Measurements from ENCODE around the gene KLHL5. TPM values are rescaled to one million over a fixed set of nuclear protein-coding genes. Genes with fewer than 3 reads are reported as not detected.

Gene KLHL5
- 10 to 100 TPM in 1 of 2 donors, 1 to 10 TPM in 1; 5.9 to 14.5 TPM for total RNA-seq

DNA sequence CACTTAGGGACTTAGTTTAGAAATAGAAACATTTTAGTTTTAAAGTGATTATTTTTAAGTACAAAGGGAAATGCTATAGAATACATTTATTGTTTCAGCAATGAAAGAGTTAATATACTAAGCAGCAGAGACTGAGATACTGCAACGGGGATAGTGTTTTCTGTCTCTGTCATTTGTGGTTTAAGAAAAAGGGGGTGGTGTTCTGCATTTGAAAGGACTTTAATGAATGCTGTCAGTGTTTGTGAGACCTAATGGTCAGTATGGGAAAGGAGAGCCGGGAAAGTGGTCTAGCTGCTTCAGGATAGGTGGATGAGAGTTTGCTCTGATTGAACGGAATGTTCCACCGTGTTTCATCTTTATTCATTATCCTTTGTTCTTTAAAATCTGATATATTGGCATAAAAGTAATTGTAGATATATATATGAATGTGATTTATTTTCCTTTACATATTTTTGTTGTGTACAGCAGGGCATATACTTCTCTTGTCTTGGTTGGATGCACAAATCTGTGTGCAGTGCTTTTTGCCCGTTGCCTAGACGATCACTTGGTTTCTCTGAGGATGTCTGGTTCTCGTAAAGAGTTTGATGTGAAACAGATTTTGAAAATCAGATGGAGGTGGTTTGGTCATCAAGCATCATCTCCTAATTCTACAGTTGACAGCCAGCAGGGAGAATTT lies at the start of gene KLHL5:
Gene KLHL5 (plus strand): TSS at position 139 of the 676 bp plus-strand sequence. CDS start 421 bp downstream, at position 560.
- no peaks in the 10 kb centered on the region for H3K36me3 ChIP-seq (replicated peaks in 1 of 2; ENCODE audit: insufficient read depth in 1 of 2, low read depth in 2 of 2)
- TF ChIP-seq CTCF (IDR thresholded peaks at IDR 0.05) = no peak
- no peak for TF ChIP-seq POLR2A (IDR thresholded peaks at IDR 0.05)
- H3K27me3 ChIP-seq = no peaks in the 10 kb centered on the region
- no peak within 1 kb of the TSS for H3K4me3 ChIP-seq
- H3K9me3 ChIP-seq = no peaks in the 10 kb centered on the region
- H3K4me1 ChIP-seq = peaks cover 3% of the 10 kb centered on the region
- 51 to 55% methylated on average over 7 of the region's 7 CpGs for WGBS, 2 donors
- intact Hi-C loops (cut with DNase I) = no loop called here
- no peak for DNase-seq
- no peak for ATAC-seq
- no peak within 1 kb of the TSS for H3K27ac ChIP-seq

DNA sequence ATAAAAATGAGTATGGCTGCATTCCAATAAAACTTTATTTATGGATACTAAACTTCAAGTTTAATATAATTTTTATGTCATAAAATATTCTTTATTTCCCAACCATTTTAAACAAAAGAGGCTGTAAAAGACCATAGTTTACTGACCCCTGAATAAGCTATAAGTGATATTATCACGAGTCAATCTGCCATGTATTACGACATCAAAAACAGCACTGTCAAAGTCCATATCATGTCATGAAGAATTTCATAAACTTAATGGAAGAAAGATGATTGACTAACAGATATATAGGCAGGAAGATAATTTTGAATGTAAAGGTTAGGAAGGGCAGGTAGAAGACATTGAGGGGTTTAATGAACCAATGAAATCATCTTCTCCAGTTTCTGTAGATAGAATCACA lies 48.0 kb upstream of the KLHL5 start:
- 76 to 80% methylated on average over 2 of the region's 2 CpGs for WGBS, 2 donors
- TF ChIP-seq POLR2A (IDR thresholded peaks at IDR 0.05) = no peak
- no peak for TF ChIP-seq CTCF (IDR thresholded peaks at IDR 0.05)
- no peak overlapping the region for H3K27ac ChIP-seq

DNA sequence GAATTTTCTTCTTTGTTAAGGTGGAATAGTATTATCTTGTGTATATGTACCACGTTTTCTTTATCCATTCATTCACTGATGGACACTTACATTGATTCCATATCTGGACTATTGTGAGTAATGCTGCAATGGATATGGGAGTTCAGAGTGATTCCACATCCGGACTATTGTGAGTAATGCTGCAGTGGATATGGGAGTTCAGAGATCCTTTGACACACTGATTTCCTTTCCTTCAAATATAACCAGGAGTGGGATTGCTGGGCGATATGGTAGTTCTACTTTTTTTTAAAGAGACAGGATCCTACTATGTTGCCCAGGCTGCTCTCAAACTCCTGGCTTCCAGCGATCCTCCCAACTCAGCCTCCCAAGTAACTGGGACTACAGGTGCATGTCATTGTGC lies 41.9 kb upstream of the KLHL5 start:
- Histone ChIP-seq H3K4me1 (no peaks in the 10 kb centered on the region), H3K4me3 (no peak overlapping the region), H3K9me3 (no peaks in the 10 kb centered on the region), H3K27ac (no peak overlapping the region), H3K27me3 (no peaks in the 10 kb centered on the region), H3K36me3 (replicated peaks in 1 of 2; ENCODE audit: insufficient read depth in 1 of 2, low read depth in 2 of 2) (no peaks in the 10 kb centered on the region)
- no peak for DNase-seq
- 56 to 82% methylated on average over 4 of the region's 4 CpGs for WGBS, 2 donors
- ATAC-seq = no peak
- no peak for TF ChIP-seq POLR2A (IDR thresholded peaks at IDR 0.05)
- TF ChIP-seq CTCF (IDR thresholded peaks at IDR 0.05) = no peak
- intact Hi-C loops (cut with DNase I) = no loop called here

More for the DNA sequence above, 48.0 kb upstream of the KLHL5 start:
- no peaks in the 10 kb centered on the region for H3K27me3 ChIP-seq
- no peak overlapping the region for H3K4me3 ChIP-seq
- intact Hi-C loops (cut with DNase I) = no loop called here
- DNase-seq (no peak), ATAC-seq (no peak)
- H3K9me3 ChIP-seq = no peaks in the 10 kb centered on the region
- H3K36me3 ChIP-seq (replicated peaks in 1 of 2; ENCODE audit: insufficient read depth in 1 of 2, low read depth in 2 of 2) = no peaks in the 10 kb centered on the region
- H3K4me1 ChIP-seq = no peaks in the 10 kb centered on the region

DNA sequence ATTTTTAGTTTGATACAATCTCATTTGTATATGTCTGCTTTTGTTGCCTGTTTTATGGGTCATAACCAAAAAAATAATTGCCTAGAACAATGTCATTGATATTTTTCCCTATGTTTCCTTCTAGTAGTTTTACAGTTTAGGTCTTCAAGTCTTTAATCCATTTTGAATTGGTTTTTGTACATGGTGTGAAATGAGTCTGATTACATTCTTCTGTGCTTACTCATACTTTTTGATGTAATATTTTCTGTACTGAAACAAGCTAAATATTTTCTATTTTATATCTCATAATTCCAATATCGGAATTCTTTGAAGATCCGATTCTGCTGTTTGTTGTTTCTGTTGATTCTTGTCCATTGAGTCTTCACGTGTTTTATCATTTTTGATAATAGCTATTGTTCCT lies 40.4 kb upstream of the KLHL5 start:
- intact Hi-C loops (cut with DNase I) = no loop called here

More for the DNA sequence above, 40.4 kb upstream of the KLHL5 start:
- DNase-seq (no peak), ATAC-seq (no peak)
- H3K4me1 ChIP-seq = no peaks in the 10 kb centered on the region
- WGBS, 2 donors = 67 to 85% methylated on average over 3 of the region's 3 CpGs
- TF ChIP-seq POLR2A (IDR thresholded peaks at IDR 0.05) = no peak
- no peak for TF ChIP-seq CTCF (IDR thresholded peaks at IDR 0.05)
- no peaks in the 10 kb centered on the region for H3K36me3 ChIP-seq (replicated peaks in 1 of 2; ENCODE audit: insufficient read depth in 1 of 2, low read depth in 2 of 2)
- H3K27me3 ChIP-seq = no peaks in the 10 kb centered on the region
- H3K9me3 ChIP-seq = no peaks in the 10 kb centered on the region
- H3K27ac ChIP-seq = no peak overlapping the region
- no peak overlapping the region for H3K4me3 ChIP-seq

All from body of pancreas (tissue), 4 donors.